Memory B cell (primary cell): ENCODE results near the gene THBS3.
"Not testable (repeated sequence)": the region's sequence is repeated elsewhere in the genome, so short reads cannot be mapped to it uniquely, and the experiment has no call there.

Experiments used
- ATAC-seq: fragments of 150-1000 bp; cut with Tn5 transposase; 2 replicates; pipeline ENCODE4 v1.10.0; 2021; ENCODE audit warnings: low read depth, mild to moderate bottlenecking, moderate library complexity
- DNase-seq, 2 donors: peaks; one replicate each; pipeline ENCODE4 v3.0.0; 2022; ENCODE audit warnings: low spot score in 2 of 2
- H3K27ac Mint-ChIP-seq: one replicate; pipeline ENCODE4 v1.8.0; 2022; ENCODE audit warnings: mild to moderate bottlenecking, moderate library complexity, mixed read lengths
- H3K27me3 Mint-ChIP-seq: one replicate; pipeline ENCODE4 v1.8.0; 2022; ENCODE audit warnings: mixed read lengths
- H3K36me3 Mint-ChIP-seq: one replicate; pipeline ENCODE4 v1.8.0; 2022; ENCODE audit warnings: mild to moderate bottlenecking, mixed read lengths
- H3K4me1 Mint-ChIP-seq: one replicate; pipeline ENCODE4 v1.8.0; 2022; ENCODE audit warnings: mixed read lengths
- H3K4me3 Mint-ChIP-seq: one replicate; pipeline ENCODE4 v1.8.0; 2022; ENCODE audit warnings: mild to moderate bottlenecking, moderate library complexity, mixed read lengths
- H3K9me3 Mint-ChIP-seq: one replicate; pipeline ENCODE4 v1.8.0; 2022; ENCODE audit warnings: mixed read lengths

Gene THBS3

GRCh38 chr1:155207806-155208540 lies at the start of gene THBS3:
THBS3 (minus strand) TSS chr1:155207897; CDS start chr1:155207876, 21 bp downstream.
- Mint-ChIP-seq H3K27me3 (no peaks in the 10 kb centered on the region), H3K9me3 (no peaks in the 10 kb centered on the region), H3K4me3 (peak within 1 kb of the TSS; percentile 89), H3K4me1 (peaks cover 24% of the 10 kb centered on the region), H3K36me3 (peaks cover 5% of the 10 kb centered on the region), H3K27ac (peak within 1 kb of the TSS; percentile 99)
- ATAC-seq (no peak), DNase-seq (no peak)

GRCh38 chr1:155256058-155256852 lies 48.6 kb upstream of the THBS3 start:
- DNase-seq = no peak
- no peaks in the 10 kb centered on the region for H3K9me3 Mint-ChIP-seq
- no peak overlapping the region for H3K27ac Mint-ChIP-seq
- H3K4me1 Mint-ChIP-seq = peaks cover 39% of the 10 kb centered on the region
- H3K27me3 Mint-ChIP-seq = no peaks in the 10 kb centered on the region
- peaks cover 16% of the 10 kb centered on the region for H3K36me3 Mint-ChIP-seq
- ATAC-seq = no peak
- peak overlapping the region; percentile 90 for H3K4me3 Mint-ChIP-seq

GRCh38 chr1:155255243-155256007 lies 47.7 kb upstream of the THBS3 start, which contains the start of gene ENTREP3:
ENTREP3 (minus strand) TSS chr1:155255483; CDS start chr1:155254877, 606 bp downstream.
- Mint-ChIP-seq H3K4me3 (peak within 1 kb of the TSS; percentile 90), H3K36me3 (peaks cover 14% of the 10 kb centered on the region), H3K9me3 (no peaks in the 10 kb centered on the region), H3K27ac (peak within 1 kb of the TSS; percentile 81), H3K27me3 (no peaks in the 10 kb centered on the region), H3K4me1 (peaks cover 35% of the 10 kb centered on the region)
- ATAC-seq (peak; percentile 63), DNase-seq (peak; percentile 54 to 62)

GRCh38 chr1:155254714-155255242 lies 47.1 kb upstream of the THBS3 start:
- no peak overlapping the region for H3K27ac Mint-ChIP-seq
- no peaks in the 10 kb centered on the region for H3K9me3 Mint-ChIP-seq
- no peak for DNase-seq
- no peak for ATAC-seq
- H3K4me3 Mint-ChIP-seq = peak overlapping the region; percentile 90
- no peaks in the 10 kb centered on the region for H3K27me3 Mint-ChIP-seq
- peaks cover 12% of the 10 kb centered on the region for H3K36me3 Mint-ChIP-seq
- H3K4me1 Mint-ChIP-seq = peaks cover 35% of the 10 kb centered on the region

- Mint-ChIP-seq H3K9me3 (no peaks in the 10 kb centered on the region), H3K4me1 (peaks cover 35% of the 10 kb centered on the region), H3K36me3 (peaks cover 12% of the 10 kb centered on the region), H3K27me3 (no peaks in the 10 kb centered on the region), H3K27ac (peak overlapping the region; percentile 81), H3K4me3 (peak overlapping the region; percentile 84)
- DNase-seq (no peak), ATAC-seq (no peak)
These were observed 46.6 kb upstream of the THBS3 start for GRCh38 chr1:155254228-155254713.

- H3K4me1 Mint-ChIP-seq = peaks cover 35% of the 10 kb centered on the region
- peak overlapping the region; percentile 81 for H3K27ac Mint-ChIP-seq
- H3K4me3 Mint-ChIP-seq = peak overlapping the region; percentile 84
- no peaks in the 10 kb centered on the region for H3K9me3 Mint-ChIP-seq
- DNase-seq (no peak), ATAC-seq (no peak)
- H3K27me3 Mint-ChIP-seq = no peaks in the 10 kb centered on the region
- peaks cover 12% of the 10 kb centered on the region for H3K36me3 Mint-ChIP-seq
These were observed 46.1 kb upstream of the THBS3 start for GRCh38 chr1:155253797-155254196.

- H3K27me3 Mint-ChIP-seq = no peaks in the 10 kb centered on the region
- DNase-seq (no peak), ATAC-seq (no peak)
- H3K36me3 Mint-ChIP-seq = peaks cover 9% of the 10 kb centered on the region
- no peaks in the 10 kb centered on the region for H3K9me3 Mint-ChIP-seq
- peak overlapping the region; percentile 84 for H3K4me3 Mint-ChIP-seq
- H3K27ac Mint-ChIP-seq = peak overlapping the region; percentile 81
- H3K4me1 Mint-ChIP-seq = peaks cover 35% of the 10 kb centered on the region
These were observed 45.5 kb upstream of the THBS3 start for GRCh38 chr1:155253208-155253607.

GRCh38 chr1:155251566-155251965 lies 43.9 kb upstream of the THBS3 start:
- no peak for DNase-seq
- Mint-ChIP-seq H3K27ac (no peak overlapping the region), H3K36me3 (no peaks in the 10 kb centered on the region), H3K27me3 (no peaks in the 10 kb centered on the region), H3K4me1 (peaks cover 29% of the 10 kb centered on the region), H3K4me3 (no peak overlapping the region), H3K9me3 (no peaks in the 10 kb centered on the region)
- ATAC-seq = no peak

GRCh38 chr1:155250633-155251449 lies 43.1 kb upstream of the THBS3 start:
- H3K27me3 Mint-ChIP-seq = no peaks in the 10 kb centered on the region
- H3K4me1 Mint-ChIP-seq = peaks cover 28% of the 10 kb centered on the region
- DNase-seq (peak; percentile 98), ATAC-seq (peak; percentile 94)
- no peaks in the 10 kb centered on the region for H3K36me3 Mint-ChIP-seq
- no peak overlapping the region for H3K27ac Mint-ChIP-seq
- H3K4me3 Mint-ChIP-seq = peak overlapping the region; percentile 61
- no peaks in the 10 kb centered on the region for H3K9me3 Mint-ChIP-seq

- DNase-seq (peak in 1 of 2 donors; percentile 28), ATAC-seq (peak; percentile 13)
- no peaks in the 10 kb centered on the region for H3K36me3 Mint-ChIP-seq
- H3K4me3 Mint-ChIP-seq = peak overlapping the region; percentile 80
- H3K9me3 Mint-ChIP-seq = no peaks in the 10 kb centered on the region
- no peak overlapping the region for H3K27ac Mint-ChIP-seq
- no peaks in the 10 kb centered on the region for H3K27me3 Mint-ChIP-seq
- H3K4me1 Mint-ChIP-seq = peaks cover 24% of the 10 kb centered on the region
These were observed 42.5 kb upstream of the THBS3 start for GRCh38 chr1:155250246-155250632.

- no peak for ATAC-seq
- no peaks in the 10 kb centered on the region for H3K36me3 Mint-ChIP-seq
- no peak overlapping the region for H3K27ac Mint-ChIP-seq
- H3K27me3 Mint-ChIP-seq = no peaks in the 10 kb centered on the region
- no peak overlapping the region for H3K4me3 Mint-ChIP-seq
- DNase-seq = no peak
- H3K9me3 Mint-ChIP-seq = no peaks in the 10 kb centered on the region
- H3K4me1 Mint-ChIP-seq = peaks cover 16% of the 10 kb centered on the region
These were observed 40.2 kb upstream of the THBS3 start for GRCh38 chr1:155247667-155248553.

GRCh38 chr1:155246796-155247195 lies 39.1 kb upstream of the THBS3 start:
- H3K27me3 Mint-ChIP-seq, DNase-seq, ATAC-seq, H3K36me3 Mint-ChIP-seq, H3K4me3 Mint-ChIP-seq, H3K27ac Mint-ChIP-seq, H3K9me3 Mint-ChIP-seq: not testable (repeated sequence)
- H3K4me1 Mint-ChIP-seq = peaks cover 16% of the 10 kb centered on the region
